T follicular helper cell (primary cell): ENCODE data around the gene MEGF11.
"Not testable (repeated sequence)": the region's sequence is repeated elsewhere in the genome, so short reads cannot be mapped to it uniquely, and the experiment has no call there.

Experiments
- DNase-seq: peaks from one replicate; pipeline ENCODE4 v3.0.0-alpha.2; 2020; ENCODE audit warnings: low read depth

Gene MEGF11

GRCh38 chr15:66029650-66030049, 223.9 kb downstream of the MEGF11 start:
- DNase-seq: no peak

GRCh38 chr15:66027268-66027805, 226.2 kb downstream of the MEGF11 start:
- DNase-seq: no peak

GRCh38 chr15:66025972-66026371, 227.6 kb downstream of the MEGF11 start:
- no peak for DNase-seq

GRCh38 chr15:66025015-66025452, 228.5 kb downstream of the MEGF11 start:
- no peak for DNase-seq

- DNase-seq: no peak
Observed at GRCh38 chr15:66024116-66024515, 229.4 kb downstream of the MEGF11 start.

- no peak for DNase-seq
Observed at GRCh38 chr15:66023311-66023972, 230.1 kb downstream of the MEGF11 start.

- DNase-seq: no peak
Observed at GRCh38 chr15:66022163-66022525, 231.4 kb downstream of the MEGF11 start.

- DNase-seq: no peak
Observed at GRCh38 chr15:66021496-66022162, 231.9 kb downstream of the MEGF11 start.

- no peak for DNase-seq
Observed at GRCh38 chr15:66019826-66020398, 233.6 kb downstream of the MEGF11 start.

GRCh38 chr15:66019368-66019767, 234.2 kb downstream of the MEGF11 start:
- no peak for DNase-seq

GRCh38 chr15:66018488-66018797, 235.1 kb downstream of the MEGF11 start:
- no peak for DNase-seq

- DNase-seq: no peak
Observed at GRCh38 chr15:66017792-66018487, 235.6 kb downstream of the MEGF11 start.

- no peak for DNase-seq
Observed at GRCh38 chr15:66017000-66017399, 236.6 kb downstream of the MEGF11 start.

- DNase-seq: no peak
Observed at GRCh38 chr15:66016199-66016598, 237.4 kb downstream of the MEGF11 start.

GRCh38 chr15:66014635-66015182, 238.8 kb downstream of the MEGF11 start:
- DNase-seq: no peak

- no peak for DNase-seq
Observed at GRCh38 chr15:66014022-66014421, 239.5 kb downstream of the MEGF11 start.

- no peak for DNase-seq
Observed at GRCh38 chr15:66008940-66009562, 244.5 kb downstream of the MEGF11 start.

GRCh38 chr15:66007663-66008262, 245.8 kb downstream of the MEGF11 start:
- DNase-seq: no peak

- no peak for DNase-seq
Observed at GRCh38 chr15:66006986-66007385, 246.6 kb downstream of the MEGF11 start.

- no peak for DNase-seq
Observed at GRCh38 chr15:66004618-66005262, 248.8 kb downstream of the MEGF11 start.

- not testable (repeated sequence) for DNase-seq
Observed at GRCh38 chr15:66003129-66003528, 250.4 kb downstream of the MEGF11 start.
